ENCODE results near the gene COTL1. TPM values are rescaled to one million over a fixed set of nuclear protein-coding genes. Genes with fewer than 3 reads are reported as not detected.

The COTL1 gene
- total and polyA plus RNA-seq, 9 of the 15 experiments (the other 6 are each of a cell fraction or from before 2014, with no cell fraction given): 27.7 to 185 (median 72.5) TPM

DNA sequence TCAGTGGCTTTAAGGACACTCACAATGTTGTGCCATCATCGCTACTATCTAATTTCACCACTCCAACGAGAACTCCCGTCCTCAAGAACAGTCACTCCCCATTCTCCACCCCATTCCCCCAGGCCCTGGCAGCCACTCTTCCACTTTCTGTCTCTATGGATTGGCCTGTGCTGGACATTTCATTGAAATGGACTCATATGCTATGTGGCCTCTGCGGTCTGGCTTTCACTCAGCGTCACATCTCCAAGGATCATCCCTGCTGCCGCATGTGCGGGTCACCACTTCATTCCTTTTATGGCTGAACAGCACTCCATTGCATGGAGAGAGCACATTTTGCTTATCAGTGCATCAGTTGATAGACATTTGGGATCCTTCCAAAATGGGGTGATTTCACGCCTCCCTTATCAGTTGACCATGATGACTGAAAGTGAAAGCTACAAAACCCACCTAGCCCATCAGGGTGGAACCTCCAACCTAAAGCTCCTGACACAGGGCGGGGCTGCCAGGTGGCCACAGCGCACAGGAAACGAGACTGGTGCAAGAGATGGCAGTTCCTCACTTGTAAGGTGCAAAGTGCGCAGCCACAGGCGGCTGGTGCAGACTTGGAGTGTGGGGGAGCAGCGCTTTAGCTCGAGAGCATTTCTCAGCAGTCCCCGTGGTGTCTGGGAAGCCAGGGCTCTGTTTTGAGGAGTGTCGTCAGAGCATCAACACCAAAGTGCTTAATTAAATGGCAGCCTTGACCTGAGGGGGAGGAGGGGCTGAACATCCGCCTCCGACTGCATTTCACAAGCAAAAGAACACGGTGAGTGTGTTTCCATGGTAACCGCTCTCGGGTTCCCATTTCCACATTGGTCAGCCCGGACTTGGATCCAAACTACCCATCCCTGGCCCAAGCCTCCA lies 23.8 kb downstream of the COTL1 start (continued):
- TF ChIP-seq, protein P1, sequence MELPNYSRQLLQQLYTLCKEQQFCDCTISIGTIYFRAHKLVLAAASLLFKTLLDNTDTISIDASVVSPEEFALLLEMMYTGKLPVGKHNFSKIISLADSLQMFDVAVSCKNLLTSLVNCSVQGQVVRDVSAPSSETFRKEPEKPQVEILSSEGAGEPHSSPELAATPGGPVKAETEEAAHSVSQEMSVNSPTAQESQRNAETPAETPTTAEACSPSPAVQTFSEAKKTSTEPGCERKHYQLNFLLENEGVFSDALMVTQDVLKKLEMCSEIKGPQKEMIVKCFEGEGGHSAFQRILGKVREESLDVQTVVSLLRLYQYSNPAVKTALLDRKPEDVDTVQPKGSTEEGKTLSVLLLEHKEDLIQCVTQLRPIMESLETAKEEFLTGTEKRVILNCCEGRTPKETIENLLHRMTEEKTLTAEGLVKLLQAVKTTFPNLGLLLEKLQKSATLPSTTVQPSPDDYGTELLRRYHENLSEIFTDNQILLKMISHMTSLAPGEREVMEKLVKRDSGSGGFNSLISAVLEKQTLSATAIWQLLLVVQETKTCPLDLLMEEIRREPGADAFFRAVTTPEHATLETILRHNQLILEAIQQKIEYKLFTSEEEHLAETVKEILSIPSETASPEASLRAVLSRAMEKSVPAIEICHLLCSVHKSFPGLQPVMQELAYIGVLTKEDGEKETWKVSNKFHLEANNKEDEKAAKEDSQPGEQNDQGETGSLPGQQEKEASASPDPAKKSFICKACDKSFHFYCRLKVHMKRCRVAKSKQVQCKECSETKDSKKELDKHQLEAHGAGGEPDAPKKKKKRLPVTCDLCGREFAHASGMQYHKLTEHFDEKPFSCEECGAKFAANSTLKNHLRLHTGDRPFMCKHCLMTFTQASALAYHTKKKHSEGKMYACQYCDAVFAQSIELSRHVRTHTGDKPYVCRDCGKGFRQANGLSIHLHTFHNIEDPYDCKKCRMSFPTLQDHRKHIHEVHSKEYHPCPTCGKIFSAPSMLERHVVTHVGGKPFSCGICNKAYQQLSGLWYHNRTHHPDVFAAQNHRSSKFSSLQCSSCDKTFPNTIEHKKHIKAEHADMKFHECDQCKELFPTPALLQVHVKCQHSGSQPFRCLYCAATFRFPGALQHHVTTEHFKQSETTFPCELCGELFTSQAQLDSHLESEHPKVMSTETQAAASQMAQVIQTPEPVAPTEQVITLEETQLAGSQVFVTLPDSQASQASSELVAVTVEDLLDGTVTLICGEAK (IDR thresholded peaks at IDR 0.05): peak; percentile 53
- TF ChIP-seq, protein P1 (CRISPR knock-in tag; IDR thresholded peaks at IDR 0.05): no peak
- TF ChIP-seq HMGN3 (IDR thresholded peaks at IDR 0.05; ENCODE audit: borderline replicate concordance, extremely low read depth, insufficient read length, low read depth, low read length) (no peak), ZNF699 (CRISPR knock-in tag; IDR thresholded peaks at IDR 0.05; ENCODE audit: insufficient replicate concordance) (no peak), EGR1 (conservative IDR thresholded peaks at IDR 0.05) (peak; percentile 35), ZNF408 (CRISPR knock-in tag; IDR thresholded peaks at IDR 0.05; ENCODE audit: low read depth) (no peak), MAFK (IDR thresholded peaks at IDR 0.05; ENCODE audit: low read length) (no peak; the same call in 1 of the 2 replicates), BRD4 (IDR thresholded peaks at IDR 0.05) (no peak), CCAR2 (IDR thresholded peaks at IDR 0.05; ENCODE audit: low read depth, low read length) (no peak), PHTF2 (CRISPR knock-in tag; IDR thresholded peaks at IDR 0.05) (no peak), ZSCAN29 (IDR thresholded peaks at IDR 0.05) (no peak), HLTF (IDR thresholded peaks at IDR 0.05) (no peak), IFI16 (CRISPR knock-in tag; IDR thresholded peaks at IDR 0.05) (no peak), BCL6 (CRISPR knock-in tag; IDR thresholded peaks at IDR 0.05) (no peak), ARID1B (IDR thresholded peaks at IDR 0.05) (peak; percentile 91), SMARCB1 (IDR thresholded peaks at IDR 0.05; ENCODE audit: insufficient read length, low read depth) (no peak), OTX1 (CRISPR knock-in tag; IDR thresholded peaks at IDR 0.05) (peak; percentile 33; the same call in 1 of the 2 replicates), CSDE1 (IDR thresholded peaks at IDR 0.05) (peak in 1 of 2 experiments; percentile 86; a peak in 1 of 4 replicates), CC2D1A (IDR thresholded peaks at IDR 0.05) (no peak)
- TF ChIP-seq, protein P2, sequence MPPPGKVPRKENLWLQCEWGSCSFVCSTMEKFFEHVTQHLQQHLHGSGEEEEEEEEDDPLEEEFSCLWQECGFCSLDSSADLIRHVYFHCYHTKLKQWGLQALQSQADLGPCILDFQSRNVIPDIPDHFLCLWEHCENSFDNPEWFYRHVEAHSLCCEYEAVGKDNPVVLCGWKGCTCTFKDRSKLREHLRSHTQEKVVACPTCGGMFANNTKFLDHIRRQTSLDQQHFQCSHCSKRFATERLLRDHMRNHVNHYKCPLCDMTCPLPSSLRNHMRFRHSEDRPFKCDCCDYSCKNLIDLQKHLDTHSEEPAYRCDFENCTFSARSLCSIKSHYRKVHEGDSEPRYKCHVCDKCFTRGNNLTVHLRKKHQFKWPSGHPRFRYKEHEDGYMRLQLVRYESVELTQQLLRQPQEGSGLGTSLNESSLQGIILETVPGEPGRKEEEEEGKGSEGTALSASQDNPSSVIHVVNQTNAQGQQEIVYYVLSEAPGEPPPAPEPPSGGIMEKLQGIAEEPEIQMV (tag; conservative IDR thresholded peaks at IDR 0.05; ENCODE audit: low read depth): no peak

Measured in K562 (cell line).